Fibroblast of gingiva (primary cell): Measurements from ENCODE around the gene RASL11B.

Experiments
- DNase-seq: peaks from one replicate; pipeline ENCODE4 v3.0.0-alpha.2; 2011; ENCODE audit warnings: low read depth

Gene RASL11B

GRCh38 chr4:52843351-52843750, 18.8 kb upstream of the RASL11B start:
- no peak for DNase-seq

- DNase-seq, result no peak
Observed at GRCh38 chr4:52843958-52844357, 18.2 kb upstream of the RASL11B start.

- DNase-seq, result no peak
Observed at GRCh38 chr4:52844596-52844995, 17.5 kb upstream of the RASL11B start.

GRCh38 chr4:52846502-52846901, 15.6 kb upstream of the RASL11B start:
- DNase-seq, result no peak

- no peak for DNase-seq
Observed at GRCh38 chr4:52848254-52848653, 13.9 kb upstream of the RASL11B start.

- DNase-seq, result no peak
Observed at GRCh38 chr4:52850406-52851124, 11.6 kb upstream of the RASL11B start.

- no peak for DNase-seq
Observed at GRCh38 chr4:52852041-52852440, 10.1 kb upstream of the RASL11B start.

GRCh38 chr4:52852711-52853110, 9.4 kb upstream of the RASL11B start:
- no peak for DNase-seq

GRCh38 chr4:52853351-52853750, 8.8 kb upstream of the RASL11B start:
- DNase-seq, result peak; percentile 82

GRCh38 chr4:52856801-52857200, 5.3 kb upstream of the RASL11B start:
- no peak for DNase-seq

- DNase-seq, result no peak
Observed at GRCh38 chr4:52860361-52860760, 1.8 kb upstream of the RASL11B start.

- no peak for DNase-seq
Observed at GRCh38 chr4:52861171-52861823, 820 bp upstream of the RASL11B start.

GRCh38 chr4:52862639-52863161, 583 bp downstream of the RASL11B start:
- DNase-seq, result no peak

GRCh38 chr4:52863324-52863723, 1.2 kb downstream of the RASL11B start:
- no peak for DNase-seq

GRCh38 chr4:52864793-52865192, 2.7 kb downstream of the RASL11B start:
- DNase-seq, result peak; percentile 32

- DNase-seq, result no peak
Observed at GRCh38 chr4:52865300-52865699, 3.2 kb downstream of the RASL11B start.

GRCh38 chr4:52866734-52867133, 4.6 kb downstream of the RASL11B start:
- DNase-seq, result no peak

GRCh38 chr4:52867163-52867562, 5.0 kb downstream of the RASL11B start:
- no peak for DNase-seq

GRCh38 chr4:52868133-52868532, 6.0 kb downstream of the RASL11B start:
- DNase-seq, result peak; percentile 20

GRCh38 chr4:52869196-52869595, 7.1 kb downstream of the RASL11B start:
- DNase-seq, result peak; percentile 83

- no peak for DNase-seq
Observed at GRCh38 chr4:52869656-52870055, 7.5 kb downstream of the RASL11B start.

- DNase-seq, result no peak
Observed at GRCh38 chr4:52870225-52870624, 8.1 kb downstream of the RASL11B start.

- no peak for DNase-seq
Observed at GRCh38 chr4:52873191-52873590, 11.1 kb downstream of the RASL11B start.
